GM12891 (cell line): ENCODE measurements around the gene ALKBH5.

Experiments used
- DNase-seq: peaks from one replicate; pipeline ENCODE4 v3.0.0; 2011; ENCODE audit warnings: low spot score; ENCODE audit not compliant: insufficient read length
- FAIRE-seq: peaks from 2 replicates; lab custom pipeline; 2011; peaks lifted over from hg19 to GRCh38; lab: Jason Lieb, UNC
- PAX5 ChIP-seq: IDR thresholded peaks from 2 replicates; pipeline ENCODE4 v1.6.1; 2011; ENCODE audit warnings: low read length, moderate library complexity, mild to moderate bottlenecking; ENCODE audit not compliant: insufficient read depth, severe bottlenecking
- POLR2A ChIP-seq: IDR thresholded peaks from 2 replicates; pipeline ENCODE4 v1.6.1; 2011; ENCODE audit warnings: low read depth, low read length, control low read depth
- POLR2AphosphoS5 ChIP-seq: IDR thresholded peaks from 2 replicates; pipeline ENCODE4 v1.6.1; 2011; ENCODE audit warnings: low read depth, low read length, control low read depth
- POU2F2 ChIP-seq: IDR thresholded peaks from 2 replicates; pipeline ENCODE4 v1.6.1; 2011; ENCODE audit warnings: low read depth, mild to moderate bottlenecking, control low read depth, low read length, moderate library complexity
- SPI1 ChIP-seq: IDR thresholded peaks from 2 replicates; pipeline ENCODE4 v1.6.1; 2011; ENCODE audit warnings: low read depth, low read length, control low read depth
- TAF1 ChIP-seq: IDR thresholded peaks from 2 replicates; pipeline ENCODE4 v1.6.1; 2011; ENCODE audit warnings: low read depth, low read length, control low read depth

ALKBH5 gene

DNA sequence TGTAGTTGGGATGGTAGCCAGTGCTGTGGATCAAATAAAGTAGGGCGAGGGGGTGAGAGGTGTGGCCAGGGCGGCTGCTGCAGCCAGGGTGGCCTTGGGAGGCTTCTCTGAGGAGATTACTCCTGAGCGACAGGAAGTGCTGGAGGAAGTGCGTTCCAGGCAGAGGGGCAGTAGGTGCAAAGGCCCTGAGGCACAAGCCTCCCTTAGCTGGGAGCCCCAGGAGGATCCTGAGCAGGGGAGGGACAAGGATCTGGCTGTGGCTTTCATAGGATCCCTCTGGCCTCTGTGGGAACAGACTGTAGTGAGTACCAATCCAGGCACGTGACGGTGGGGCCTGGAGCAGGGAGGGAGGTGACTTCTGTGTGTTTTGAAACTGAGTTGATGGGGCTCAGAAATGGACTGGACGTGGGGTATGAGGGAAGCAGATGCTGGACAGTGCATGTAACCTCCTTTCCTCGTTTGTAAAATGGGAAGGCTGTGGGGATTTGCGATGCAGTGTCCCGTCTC lies 44.6 kb downstream of the ALKBH5 start:
- TF ChIP-seq POLR2A (no peak), PAX5 (no peak), POU2F2 (no peak), SPI1 (no peak), TAF1 (no peak), POLR2AphosphoS5 (no peak)
- FAIRE-seq: no peak

DNA sequence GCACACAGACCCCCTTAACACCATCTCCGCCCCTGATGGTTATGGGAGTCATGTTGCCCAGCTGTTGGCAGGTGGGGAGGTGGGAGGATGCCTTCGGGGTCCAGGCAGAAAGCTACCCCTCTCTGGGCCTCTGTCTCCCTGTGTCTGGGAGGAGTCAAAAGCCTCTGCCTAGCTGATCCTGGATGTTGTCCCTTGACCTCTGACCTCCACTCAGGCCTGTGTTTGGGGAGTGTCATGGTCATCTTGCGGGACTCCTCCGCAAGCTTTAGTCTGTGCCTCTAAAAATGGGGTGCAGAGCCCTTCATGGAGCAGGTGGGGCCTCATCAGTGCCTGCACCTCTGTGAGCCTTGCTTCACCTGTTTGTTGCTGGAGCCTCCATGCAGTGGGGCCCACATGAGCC lies 45.6 kb downstream of the ALKBH5 start:
- TF ChIP-seq POLR2A: no peak
- TF ChIP-seq POU2F2: no peak
- no peak for TF ChIP-seq POLR2AphosphoS5
- no peak for TF ChIP-seq PAX5
- no peak for TF ChIP-seq SPI1
- no peak for TF ChIP-seq TAF1
- FAIRE-seq (no peak), DNase-seq (no peak)

More for the DNA sequence above, 44.6 kb downstream of the ALKBH5 start:
- no peak for DNase-seq

DNA sequence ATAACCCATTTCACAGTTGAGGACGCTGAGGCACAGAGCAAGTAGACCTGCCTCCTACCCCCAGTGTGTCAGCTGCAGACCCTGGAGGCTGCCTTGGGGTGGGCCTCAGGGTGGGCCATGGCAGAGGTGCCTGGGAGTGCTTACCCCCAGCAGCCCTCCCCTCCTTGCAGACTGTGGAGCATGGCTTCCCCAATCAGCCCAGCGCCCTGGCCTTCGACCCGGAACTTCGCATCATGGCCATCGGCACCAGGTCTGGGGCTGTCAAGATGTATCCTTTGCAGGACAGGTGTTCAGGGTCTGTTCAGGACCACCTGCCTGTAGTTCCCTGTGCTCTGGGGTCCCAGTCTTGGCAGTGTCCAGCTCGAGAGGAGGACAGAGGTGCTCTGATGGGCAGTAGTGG lies 46.1 kb downstream of the ALKBH5 start:
- FAIRE-seq (no peak), DNase-seq (no peak)
- TF ChIP-seq POLR2A: no peak
- no peak for TF ChIP-seq SPI1
- TF ChIP-seq PAX5: no peak
- TF ChIP-seq POLR2AphosphoS5: no peak
- TF ChIP-seq POU2F2: no peak
- no peak for TF ChIP-seq TAF1

DNA sequence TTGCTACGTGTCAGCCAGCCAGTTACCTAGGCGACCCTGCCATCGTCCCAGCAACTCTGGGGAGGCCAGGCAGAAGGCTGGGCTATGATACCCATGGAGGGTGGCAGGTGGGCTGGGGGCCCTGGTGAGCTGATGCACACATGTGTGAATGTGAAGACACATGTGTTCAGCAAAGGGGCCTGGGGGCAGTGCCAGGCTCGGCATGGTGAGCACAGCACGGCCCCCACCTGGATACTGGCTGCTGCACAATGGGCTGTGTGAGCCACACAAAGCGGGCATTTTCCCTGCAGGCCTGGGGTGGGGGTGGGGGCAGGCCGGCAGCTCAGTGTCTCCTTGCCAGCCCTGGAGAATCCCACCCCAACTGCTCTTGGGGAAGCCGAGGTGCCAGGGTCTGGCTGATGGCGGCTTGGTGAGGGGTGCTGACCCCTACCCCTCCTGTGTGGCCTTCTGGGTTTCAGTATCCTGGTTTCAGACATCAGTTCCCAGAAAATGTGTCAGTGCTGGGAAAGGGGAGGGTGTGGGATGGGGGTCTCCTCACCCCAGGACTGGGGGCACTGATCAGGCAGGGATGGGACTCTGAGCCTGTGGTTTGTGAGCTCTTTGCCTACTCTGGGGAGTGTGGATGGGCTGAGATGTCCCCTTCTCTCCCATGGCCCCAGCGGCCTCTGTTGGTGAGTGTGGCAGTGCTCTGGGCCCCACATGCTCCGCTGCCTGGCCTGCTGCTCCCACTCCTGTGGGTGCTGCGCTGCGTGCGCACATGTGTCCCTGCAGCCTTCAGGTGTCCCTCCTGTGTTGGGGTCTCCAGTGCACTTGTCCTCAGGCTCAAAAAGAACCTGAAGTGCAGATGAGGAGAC lies 46.9 kb downstream of the ALKBH5 start:
- TF ChIP-seq POU2F2 (no peak), POLR2AphosphoS5 (no peak), PAX5 (no peak), TAF1 (no peak), POLR2A (no peak), SPI1 (no peak)
- FAIRE-seq: no peak
- DNase-seq: no peak

DNA sequence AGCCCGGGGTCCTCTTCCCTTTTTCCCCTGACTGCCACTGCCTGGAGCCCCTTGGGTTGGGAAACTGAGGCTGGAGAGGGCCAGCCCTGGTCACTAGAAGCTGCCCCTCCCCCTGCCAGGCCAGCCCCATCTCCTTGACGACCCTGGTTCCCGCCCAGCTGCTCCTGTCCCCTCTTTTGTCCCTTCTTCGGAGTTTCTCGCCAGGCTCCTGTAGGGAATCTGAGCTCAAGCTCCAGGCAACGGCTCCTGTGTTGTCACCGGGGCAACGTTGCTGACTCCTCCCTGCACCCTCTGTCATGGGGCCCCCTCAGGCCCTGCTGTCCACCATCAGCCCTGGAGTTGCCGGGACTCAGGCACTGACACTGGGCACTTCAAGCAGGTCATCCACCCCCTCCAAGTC lies 47.5 kb downstream of the ALKBH5 start:
- DNase-seq (no peak), FAIRE-seq (no peak)
- TF ChIP-seq SPI1 (no peak), POU2F2 (no peak), TAF1 (no peak), POLR2AphosphoS5 (no peak), POLR2A (no peak), PAX5 (no peak)

DNA sequence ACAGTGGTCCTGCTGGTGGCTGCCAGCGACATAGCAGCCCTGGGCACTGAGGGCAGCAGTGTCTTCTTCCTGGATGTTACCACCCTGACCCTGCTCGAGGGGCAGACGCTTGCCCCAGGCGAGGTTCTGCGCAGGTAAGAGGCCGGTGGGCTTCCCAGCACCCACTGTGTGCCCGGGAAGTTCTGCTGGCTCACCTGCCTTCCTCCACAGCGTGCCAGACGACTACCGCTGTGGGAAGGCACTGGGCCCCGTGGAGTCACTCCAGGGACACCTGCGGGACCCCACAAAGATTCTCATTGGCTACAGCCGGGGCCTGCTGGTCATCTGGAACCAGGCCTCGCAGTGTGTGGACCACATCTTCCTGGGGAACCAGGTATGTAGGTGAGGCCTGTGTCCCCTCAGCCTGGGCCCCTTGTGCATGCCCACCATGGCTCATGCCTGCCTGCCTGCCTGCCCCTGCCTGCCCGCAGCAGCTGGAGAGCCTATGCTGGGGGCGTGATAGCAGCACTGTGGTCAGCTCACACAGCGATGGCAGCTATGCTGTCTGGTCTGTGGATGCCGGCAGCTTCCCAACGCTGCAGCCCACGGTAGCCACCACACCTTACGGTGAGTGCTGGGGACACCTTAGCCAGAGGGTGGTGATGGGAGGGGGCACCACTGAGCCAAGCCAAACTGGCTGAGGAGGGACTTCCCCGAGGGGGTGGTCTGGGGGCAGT lies 50.3 kb downstream of the ALKBH5 start:
- DNase-seq: no peak

DNA sequence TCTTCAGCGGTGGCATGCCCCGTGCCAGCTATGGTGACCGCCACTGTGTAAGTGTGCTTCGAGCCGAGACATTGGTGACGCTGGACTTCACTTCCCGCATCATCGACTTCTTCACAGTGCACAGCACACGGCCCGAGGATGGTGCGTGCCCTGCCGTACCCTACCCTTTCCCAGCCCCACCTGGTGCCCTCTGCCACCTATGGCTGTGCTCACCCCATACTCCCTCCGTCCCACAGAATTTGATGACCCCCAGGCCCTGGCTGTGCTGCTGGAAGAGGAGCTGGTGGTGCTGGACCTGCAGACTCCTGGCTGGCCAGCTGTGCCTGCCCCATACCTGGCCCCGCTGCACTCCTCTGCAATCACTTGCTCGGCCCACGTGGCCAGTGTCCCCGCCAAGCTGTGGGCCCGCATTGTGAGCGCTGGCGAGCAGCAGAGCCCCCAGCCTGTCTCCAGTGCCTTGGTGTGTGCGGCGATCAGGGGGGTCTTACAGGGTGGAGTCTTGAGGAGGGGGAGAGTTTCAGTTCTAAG lies 51.3 kb downstream of the ALKBH5 start:
- FAIRE-seq (no peak), DNase-seq (no peak)
- TF ChIP-seq POLR2AphosphoS5: no peak
- no peak for TF ChIP-seq SPI1
- no peak for TF ChIP-seq TAF1
- no peak for TF ChIP-seq POU2F2
- TF ChIP-seq POLR2A: no peak

More for the DNA sequence above, 50.3 kb downstream of the ALKBH5 start:
- TF ChIP-seq SPI1 (no peak), POLR2AphosphoS5 (no peak), POU2F2 (no peak), TAF1 (no peak), PAX5 (no peak), POLR2A (no peak)
- FAIRE-seq: no peak

DNA sequence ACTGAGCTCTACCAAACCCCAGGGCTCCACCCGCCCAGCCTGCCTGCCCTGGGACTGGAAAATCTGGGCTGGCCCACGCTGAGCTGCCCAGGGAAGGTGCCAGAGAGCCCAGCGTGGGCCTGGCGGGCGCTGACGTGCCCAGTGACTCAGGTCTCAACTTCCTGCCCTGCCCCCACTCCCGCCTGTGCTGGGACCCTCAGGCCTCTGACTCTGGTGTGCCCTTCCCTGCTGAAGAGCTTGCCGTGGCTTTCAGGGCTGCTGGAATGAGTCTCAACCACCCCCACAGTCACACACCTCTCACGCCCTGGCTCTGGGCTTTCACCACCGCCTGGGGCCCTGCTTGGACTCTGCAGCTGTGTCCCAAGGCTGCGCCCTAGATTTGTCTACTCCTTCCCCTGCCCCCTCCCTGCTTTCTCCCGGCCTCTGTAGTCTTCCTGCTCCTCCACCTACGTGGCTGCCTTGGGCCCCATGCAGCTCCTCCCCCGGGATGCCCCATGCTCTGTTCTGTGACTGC lies 52.2 kb downstream of the ALKBH5 start:
- FAIRE-seq: no peak
- DNase-seq: no peak
- TF ChIP-seq POLR2AphosphoS5: no peak
- TF ChIP-seq PAX5: no peak
- no peak for TF ChIP-seq SPI1
- TF ChIP-seq POU2F2: no peak
- TF ChIP-seq TAF1: no peak
- no peak for TF ChIP-seq POLR2A
